Spinal cord (tissue), 10 donors: ENCODE results near the gene VSTM4. TPM values are rescaled to one million over a fixed set of nuclear protein-coding genes. Genes with fewer than 3 reads are reported as not detected.

Experiments
- DNase-seq, 6 donors: peaks; one replicate each; pipeline versions ENCODE4 v3.0.0 to v3.0.0-alpha.2; 2013 to 2015; ENCODE audit warnings: low spot score in 6 of 6, low read depth in 4 of 6
- H3K27ac ChIP-seq: one replicate; pipeline ENCODE4 v1.5.1; 2013; ENCODE audit warnings: low read depth, low read length, control low read depth
- H3K27me3 ChIP-seq: one replicate; pipeline ENCODE4 v1.6.1; 2013; ENCODE audit warnings: low read length; ENCODE audit not compliant: control insufficient read depth, insufficient read depth
- H3K36me3 ChIP-seq: one replicate; pipeline ENCODE4 v1.6.1; 2013; ENCODE audit warnings: low read length; ENCODE audit not compliant: control insufficient read depth, insufficient read depth
- H3K4me1 ChIP-seq: one replicate; pipeline ENCODE4 v1.6.1; 2013; ENCODE audit warnings: low read length; ENCODE audit not compliant: control insufficient read depth, insufficient read depth
- H3K4me3 ChIP-seq: one replicate; pipeline ENCODE4 v1.5.1; 2013; ENCODE audit warnings: low read depth, low read length, control low read depth
- H3K9me3 ChIP-seq: one replicate; pipeline ENCODE4 v1.6.1; 2013; ENCODE audit warnings: low read length; ENCODE audit not compliant: control insufficient read depth, insufficient read depth
- WGBS: methylation state at CpG from one replicate; pipeline ENCODE4 v1.1.5; 2013; ENCODE audit warnings: missing lambda C conversion rate; ENCODE audit not compliant: insufficient coverage; 5-methylcytosine and 5-hydroxymethylcytosine counted together
- long read RNA-seq, 4 donors: transcript quantifications; one replicate each; lab custom pipeline, GENCODE V29; 2026
- polyA plus RNA-seq, 2 donors: library from polyadenylated mRNA; unstranded; fragments of 120-200 nt; gene quantifications; one replicate each; pipeline ENCODE4 v1.2.1, GENCODE V29; 2013; ENCODE audit not compliant: insufficient read length in 2 of 2
- total RNA-seq, 2 donors: library from RNA; depleted of rRNA in 1 of 2; stranded (reverse); fragments of 120-200 nt in 1 of 2; fragments of >200 nt in 1 of 2; gene quantifications; one replicate each; pipeline versions ENCODE4 v1.2.3 to v1.2.4, GENCODE V29; 2013 to 2014
- donor health status: healthy.

Gene VSTM4, protein sequence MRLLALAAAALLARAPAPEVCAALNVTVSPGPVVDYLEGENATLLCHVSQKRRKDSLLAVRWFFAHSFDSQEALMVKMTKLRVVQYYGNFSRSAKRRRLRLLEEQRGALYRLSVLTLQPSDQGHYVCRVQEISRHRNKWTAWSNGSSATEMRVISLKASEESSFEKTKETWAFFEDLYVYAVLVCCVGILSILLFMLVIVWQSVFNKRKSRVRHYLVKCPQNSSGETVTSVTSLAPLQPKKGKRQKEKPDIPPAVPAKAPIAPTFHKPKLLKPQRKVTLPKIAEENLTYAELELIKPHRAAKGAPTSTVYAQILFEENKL
- 10 to 100 TPM; 29.9 to 40.5 TPM for total RNA-seq
- polyA plus RNA-seq, result 10 to 100 TPM; 16.7 to 19.2 TPM
- long read RNA-seq, donor 1, full-length matches to known transcripts, result 6 of 15 reads
- long read RNA-seq, donor 1, partial matches to known transcripts, result 9 of 15 reads
- long read RNA-seq, donor 1, other reads (novel, unspliced or antisense), result 0 of 15 reads
- long read RNA-seq, donor 2, full-length matches to known transcripts, result 6 of 6 reads
- long read RNA-seq, donor 2, partial matches to known transcripts, result 0 of 6 reads
- long read RNA-seq, donor 2, other reads (novel, unspliced or antisense), result 0 of 6 reads
- long read RNA-seq, donor 3, full-length matches to known transcripts, result 8 of 8 reads
- long read RNA-seq, donor 3, partial matches to known transcripts, result 0 of 8 reads
- long read RNA-seq, donor 3, other reads (novel, unspliced or antisense), result 0 of 8 reads
- long read RNA-seq, donor 4, full-length matches to known transcripts, result 3 of 3 reads
- long read RNA-seq, donor 4, partial matches to known transcripts, result 0 of 3 reads
- long read RNA-seq, donor 4, other reads (novel, unspliced or antisense), result 0 of 3 reads

DNA sequence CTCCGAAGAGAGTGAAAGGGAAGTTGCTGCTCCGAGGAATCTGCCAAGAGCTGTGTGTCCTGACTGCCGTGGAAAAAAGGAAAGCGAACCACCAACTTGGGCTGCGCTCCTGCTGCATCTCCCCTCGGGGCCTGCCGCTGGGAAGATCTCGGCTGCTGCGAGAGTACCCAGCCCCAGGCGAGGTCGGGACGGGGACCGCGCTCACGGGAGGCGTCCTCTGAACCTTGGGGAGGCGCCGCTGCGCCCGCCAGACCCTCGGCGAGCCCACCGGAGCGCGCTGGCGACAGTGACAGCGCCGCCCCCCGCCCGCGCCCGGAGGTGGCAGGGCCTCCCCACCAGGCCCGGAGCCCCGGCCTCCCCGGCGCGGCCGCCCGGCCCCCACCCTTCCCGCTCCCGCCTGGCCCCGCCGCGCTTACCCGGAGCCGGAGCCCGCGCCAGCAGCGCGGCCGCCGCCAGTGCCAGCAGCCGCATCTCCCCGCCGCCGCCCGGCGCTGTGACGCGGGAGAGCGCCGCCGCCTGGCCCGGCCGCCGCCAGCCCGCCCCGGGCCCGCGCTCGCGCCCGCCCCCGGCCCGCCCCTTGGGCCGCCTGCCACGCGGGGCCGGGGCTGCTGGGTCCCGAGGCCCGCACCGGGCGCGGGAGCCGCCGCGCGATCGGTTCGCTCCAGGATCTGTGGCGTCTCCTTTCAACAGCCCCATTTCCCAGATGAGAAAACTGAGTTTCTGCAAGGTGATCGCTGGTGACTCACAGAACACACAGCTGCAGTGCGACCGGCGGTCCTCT lies at the start of gene VSTM4:
Gene VSTM4 (minus strand): TSS at position 508 of the 781 bp plus-strand sequence. CDS start 37 bp downstream, at position 471.
- H3K27ac ChIP-seq, result peak within 1 kb of the TSS; percentile 79
- H3K4me3 ChIP-seq, result peak within 1 kb of the TSS; percentile 70
- H3K9me3 ChIP-seq, result no peaks in the 10 kb centered on the region
- peak in 5 of 6 donors; percentile 23 to 77 (median 72) for DNase-seq
- peaks cover 2% of the 10 kb centered on the region for H3K36me3 ChIP-seq
- under 1% methylated on average over 95 of the region's 95 CpGs for WGBS
- peaks cover 43% of the 10 kb centered on the region for H3K4me1 ChIP-seq
- H3K27me3 ChIP-seq, result no peaks in the 10 kb centered on the region

DNA sequence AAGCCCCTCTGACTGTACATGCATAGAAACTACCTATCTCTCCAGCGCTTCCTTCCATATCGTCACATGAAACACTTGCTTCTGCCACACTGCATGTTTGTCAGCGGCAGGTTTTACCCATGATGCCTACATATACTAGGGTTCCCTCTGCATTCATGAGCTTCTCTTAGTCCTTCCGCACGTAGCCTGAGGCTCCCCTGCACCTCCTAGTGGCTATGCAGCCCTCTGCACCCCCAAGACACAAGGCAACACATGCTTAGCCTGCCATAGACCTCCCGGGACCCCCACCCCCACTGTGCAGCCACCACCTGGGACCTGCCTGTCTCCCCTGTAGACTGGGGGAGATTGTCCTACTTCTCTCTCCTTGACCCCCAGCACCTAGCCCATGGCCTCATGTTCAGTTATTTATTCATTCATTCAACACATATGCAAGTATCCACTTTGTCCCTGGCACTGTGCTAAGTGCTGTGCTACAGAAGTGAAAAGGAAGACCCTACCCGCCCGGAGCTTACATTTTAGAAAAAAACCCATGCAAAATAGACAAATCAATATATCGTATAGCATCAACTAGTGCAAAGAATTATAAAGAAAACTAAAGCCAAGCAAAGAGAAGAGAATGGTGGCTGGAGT lies 49.4 kb upstream of the VSTM4 start:
- peak in 2 of 6 donors; percentile 53 to 69 for DNase-seq
- H3K36me3 ChIP-seq, result no peaks in the 10 kb centered on the region
- peaks cover 14% of the 10 kb centered on the region for H3K4me1 ChIP-seq
- H3K27me3 ChIP-seq, result no peaks in the 10 kb centered on the region
- H3K4me3 ChIP-seq, result no peak overlapping the region
- no peaks in the 10 kb centered on the region for H3K9me3 ChIP-seq
- 57% methylated on average over 5 of the region's 9 CpGs for WGBS
- no peak overlapping the region for H3K27ac ChIP-seq

DNA sequence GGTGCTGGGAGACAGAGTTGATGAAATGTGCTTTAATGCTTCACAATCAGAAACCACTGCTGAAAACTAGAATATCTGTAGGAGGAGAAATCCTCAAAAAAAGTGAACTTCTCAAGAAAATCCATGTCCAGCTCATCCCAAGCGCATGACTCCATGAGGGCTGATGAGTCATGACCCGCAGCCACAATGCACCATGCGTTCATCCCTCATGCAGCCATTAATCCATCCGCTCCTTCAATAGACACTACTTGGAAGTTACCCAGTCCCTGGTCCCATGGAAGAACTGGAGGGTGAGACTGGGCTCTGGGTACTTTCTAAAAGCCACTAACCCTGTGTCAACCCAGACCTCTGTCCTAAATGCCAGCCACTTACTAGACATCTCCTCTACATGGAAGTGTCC lies 48.4 kb upstream of the VSTM4 start:
- no peaks in the 10 kb centered on the region for H3K27me3 ChIP-seq

DNA sequence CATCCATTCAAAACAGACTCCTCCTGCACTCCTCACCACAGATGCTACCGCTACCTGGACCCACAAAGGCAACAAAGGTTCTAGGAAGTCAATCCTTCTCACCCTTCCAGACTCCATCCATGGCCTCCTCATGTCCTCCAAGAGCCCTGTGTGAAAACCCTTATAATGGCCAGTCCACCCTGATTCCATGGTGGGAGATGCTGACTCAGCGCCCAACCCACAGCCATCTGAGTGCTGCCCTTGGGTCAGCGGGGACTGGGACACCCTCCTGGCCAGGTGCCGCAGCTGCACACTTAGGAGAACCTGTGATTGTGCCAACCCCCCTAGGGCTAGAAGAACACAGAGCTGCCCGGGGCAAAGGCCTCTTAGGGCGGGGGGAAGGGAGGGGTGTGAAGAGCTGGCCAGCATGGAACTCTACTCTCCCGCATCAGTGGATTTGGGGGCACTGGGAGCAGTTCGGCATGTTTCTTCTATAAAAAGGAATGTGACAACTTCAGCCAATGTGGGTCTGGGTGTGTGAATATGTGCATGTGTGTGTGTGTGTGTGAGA lies 47.5 kb upstream of the VSTM4 start:
- H3K4me3 ChIP-seq, result no peak overlapping the region
- DNase-seq, result no peak
- 95% methylated on average over 7 of the region's 8 CpGs for WGBS
- no peak overlapping the region for H3K27ac ChIP-seq
- no peaks in the 10 kb centered on the region for H3K36me3 ChIP-seq
- peaks cover 12% of the 10 kb centered on the region for H3K4me1 ChIP-seq
- no peaks in the 10 kb centered on the region for H3K27me3 ChIP-seq
- no peaks in the 10 kb centered on the region for H3K9me3 ChIP-seq

More for the DNA sequence above, 48.4 kb upstream of the VSTM4 start:
- peaks cover 14% of the 10 kb centered on the region for H3K4me1 ChIP-seq
- 96% methylated on average over 4 of the region's 4 CpGs for WGBS
- H3K36me3 ChIP-seq, result no peaks in the 10 kb centered on the region
- no peak for DNase-seq
- no peaks in the 10 kb centered on the region for H3K9me3 ChIP-seq
- H3K27ac ChIP-seq, result no peak overlapping the region
- H3K4me3 ChIP-seq, result no peak overlapping the region

DNA sequence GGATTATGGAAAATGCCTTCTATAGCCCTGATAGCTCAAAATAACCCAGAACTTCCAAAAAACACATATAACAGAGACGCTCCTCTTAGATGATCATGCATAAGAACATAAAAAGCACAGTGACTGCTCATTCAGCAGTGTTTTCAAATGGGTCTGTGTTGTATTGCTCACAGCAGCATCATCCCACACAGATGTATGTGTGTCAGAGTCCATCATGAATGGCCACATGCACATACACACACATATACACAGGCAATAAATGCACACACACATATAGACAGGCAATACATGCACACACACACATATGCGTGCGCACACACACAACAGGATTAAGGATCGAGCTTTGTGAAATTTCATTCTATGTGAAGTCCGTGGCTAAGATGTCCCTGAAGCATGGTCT lies 46.7 kb upstream of the VSTM4 start:
- no peaks in the 10 kb centered on the region for H3K27me3 ChIP-seq
- H3K9me3 ChIP-seq, result no peaks in the 10 kb centered on the region
- H3K4me3 ChIP-seq, result no peak overlapping the region
- no peak for DNase-seq
- no peaks in the 10 kb centered on the region for H3K36me3 ChIP-seq
- WGBS, result 98% methylated on average over 4 of the region's 5 CpGs
- no peak overlapping the region for H3K27ac ChIP-seq
- H3K4me1 ChIP-seq, result peaks cover 8% of the 10 kb centered on the region

DNA sequence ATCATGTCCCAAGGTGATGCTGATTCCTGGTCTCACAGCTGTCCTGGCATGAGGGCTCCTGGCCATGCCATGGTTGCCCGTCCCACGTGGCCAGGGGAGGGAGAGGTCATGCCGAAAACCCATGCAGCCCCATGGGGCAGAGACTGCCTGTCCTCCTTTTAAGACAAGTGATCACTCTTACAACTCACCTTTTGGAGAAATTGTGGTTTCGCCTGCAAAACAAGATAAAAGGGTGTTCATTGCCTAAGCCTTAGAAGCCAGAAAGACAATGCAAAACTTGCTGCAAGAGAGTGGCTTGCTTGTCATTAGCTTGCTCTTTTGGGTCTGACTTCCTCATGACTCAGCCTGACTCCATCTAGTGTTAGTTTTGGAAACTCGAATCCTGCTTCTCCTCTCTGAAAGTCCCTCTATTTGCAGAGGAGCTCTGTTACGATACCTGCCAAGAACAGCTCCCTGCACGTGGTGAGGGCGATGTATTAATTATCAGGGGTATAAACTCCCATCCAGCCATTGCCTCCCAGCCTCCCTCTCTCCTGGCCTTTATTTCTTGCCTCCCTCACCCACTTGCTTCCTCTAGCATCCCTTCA lies 46.2 kb upstream of the VSTM4 start:
- WGBS, result 94% methylated on average over 2 of the region's 8 CpGs
- DNase-seq, result peak; percentile 13 to 86 (median 44)
- H3K4me3 ChIP-seq, result no peak overlapping the region
- peaks cover 8% of the 10 kb centered on the region for H3K4me1 ChIP-seq
- H3K27ac ChIP-seq, result no peak overlapping the region
- H3K9me3 ChIP-seq, result no peaks in the 10 kb centered on the region
- no peaks in the 10 kb centered on the region for H3K27me3 ChIP-seq
- no peaks in the 10 kb centered on the region for H3K36me3 ChIP-seq

DNA sequence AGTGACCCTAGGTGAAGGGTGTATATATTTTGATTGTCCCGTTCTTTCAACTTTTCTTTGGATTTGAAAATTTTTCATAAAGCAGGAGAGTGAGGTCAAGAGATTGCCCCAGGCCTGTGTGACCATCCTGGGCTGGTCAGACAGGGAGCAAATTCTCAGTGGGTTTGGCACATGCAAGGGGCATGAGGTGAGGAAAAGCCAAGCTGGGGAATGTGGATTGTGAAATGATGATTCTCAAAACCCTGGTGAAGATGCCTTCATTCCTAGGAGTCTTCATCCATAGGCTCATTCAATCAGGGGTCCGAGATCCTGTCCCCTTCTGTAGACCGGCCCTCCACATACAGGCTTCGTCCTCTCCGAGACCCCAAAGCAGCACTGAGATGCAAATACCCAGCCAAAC lies 45.5 kb upstream of the VSTM4 start:
- Histone ChIP-seq H3K4me3 (no peak overlapping the region), H3K4me1 (peaks cover 6% of the 10 kb centered on the region), H3K27ac (no peak overlapping the region), H3K27me3 (no peaks in the 10 kb centered on the region), H3K36me3 (no peaks in the 10 kb centered on the region), H3K9me3 (no peaks in the 10 kb centered on the region)
- no peak for DNase-seq
- WGBS, result 95% methylated on average over 2 of the region's 5 CpGs

DNA sequence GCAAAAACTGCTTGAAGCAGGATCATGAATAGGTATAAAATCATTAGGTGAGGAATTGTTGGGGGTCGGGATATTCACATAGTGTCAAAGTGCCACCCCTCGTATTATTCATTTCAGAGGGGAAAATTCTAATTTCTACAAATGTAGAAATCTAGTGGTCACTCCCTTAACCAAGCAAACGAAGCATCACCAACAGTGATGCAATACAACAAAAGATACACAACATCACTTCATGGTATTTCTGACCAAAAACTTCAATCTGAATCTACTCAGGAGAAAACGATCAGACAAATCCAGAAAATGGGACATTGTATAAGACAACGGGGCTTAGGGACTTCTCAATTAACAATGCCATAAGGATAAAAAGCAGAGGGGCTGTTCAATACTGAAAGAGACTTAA lies 44.8 kb upstream of the VSTM4 start:
- no peaks in the 10 kb centered on the region for H3K27me3 ChIP-seq
- no peak overlapping the region for H3K27ac ChIP-seq
- no peaks in the 10 kb centered on the region for H3K9me3 ChIP-seq
- WGBS, result no CpG with 5 or more reads among the region's 5 CpGs
- peaks cover 3% of the 10 kb centered on the region for H3K4me1 ChIP-seq
- no peak for DNase-seq
- H3K36me3 ChIP-seq, result no peaks in the 10 kb centered on the region
- H3K4me3 ChIP-seq, result no peak overlapping the region
